WTC11 (cell line): ENCODE data around the gene EIF4H. TPM values are rescaled to one million over a fixed set of nuclear protein-coding genes. Genes with fewer than 3 reads are reported as not detected.
"Not testable (repeated sequence)": the region's sequence is repeated elsewhere in the genome, so short reads cannot be mapped to it uniquely, and the experiment has no call there.

Source experiments
- ATAC-seq: fragments of 200-7000 bp; cut with Tn5 transposase; 2 replicates; pipeline ENCODE4 v1.10.0; 2021; ENCODE audit warnings: mild to moderate bottlenecking, moderate library complexity
- CTCF ChIA-PET: fragments of 300-600 bp; sonication (Branson Sonifier 250); formaldehyde crosslinking; loops from one replicate; lab custom pipeline; 2021; ENCODE audit warnings: antibody characterized with exemption; lab: Charles Lee
- POLR2A ChIA-PET: fragments of 350-600 bp; sonication (Branson Sonifier 250); formaldehyde crosslinking; loops from one replicate; lab custom pipeline; 2021; ENCODE audit warnings: antibody characterized with exemption; lab: Charles Lee
- DNase-seq: peaks from one replicate; pipeline ENCODE4 v3.0.0; 2021; ENCODE audit warnings: low spot score
- H3K27ac Mint-ChIP-seq: 2 replicates; pipeline ENCODE4 v1.8.0; 2021; ENCODE audit warnings: mixed read lengths
- H3K27me3 Mint-ChIP-seq: 2 replicates; pipeline ENCODE4 v1.8.0; 2021; ENCODE audit warnings: low read depth, mild to moderate bottlenecking, moderate library complexity, mixed read lengths
- H3K36me3 Mint-ChIP-seq: 2 replicates; pipeline ENCODE4 v1.8.0; 2021; ENCODE audit warnings: mixed read lengths
- H3K4me1 Mint-ChIP-seq: 2 replicates; pipeline ENCODE4 v1.8.0; 2022; ENCODE audit warnings: mixed read lengths
- H3K4me3 Mint-ChIP-seq: 2 replicates; pipeline ENCODE4 v1.8.0; 2021; ENCODE audit warnings: mild to moderate bottlenecking, moderate library complexity, mixed read lengths
- H3K9me3 Mint-ChIP-seq: 2 replicates; pipeline ENCODE4 v1.8.0; 2021; ENCODE audit warnings: mixed read lengths
- ARID4B ChIP-seq: sonication (generic); formaldehyde crosslinking; IDR thresholded peaks from 2 replicates; pipeline ENCODE4 v1.8.0; 2023; ENCODE audit warnings: missing genetic modification reagents, mild to moderate bottlenecking, borderline replicate concordance
- ATF3 ChIP-seq: sonication (generic); formaldehyde crosslinking; conservative IDR thresholded peaks from 2 replicates; pipeline ENCODE4 v1.8.1; 2022; ENCODE audit warnings: mild to moderate bottlenecking, missing genetic modification reagents
- CTCF ChIP-seq: fragments of 200-600 bp; IDR thresholded peaks from 2 replicates; pipeline ENCODE4 v1.8.0; 2022; ENCODE audit warnings: antibody characterized with exemption
- E2F1 ChIP-seq: sonication (generic); formaldehyde crosslinking; IDR thresholded peaks from 2 replicates; pipeline ENCODE4 v1.8.0; 2022; ENCODE audit warnings: mild to moderate bottlenecking, missing genetic modification reagents
- FOXP4 ChIP-seq: sonication (generic); formaldehyde crosslinking; IDR thresholded peaks from 2 replicates; pipeline ENCODE4 v1.8.0; 2022; ENCODE audit warnings: mild to moderate bottlenecking, missing genetic modification reagents
- HMGXB4 ChIP-seq: sonication (generic); formaldehyde crosslinking; IDR thresholded peaks from 2 replicates; pipeline ENCODE4 v1.8.1; 2023; ENCODE audit warnings: mild to moderate bottlenecking, moderate library complexity, missing genetic modification reagents
- MXD4 ChIP-seq: fragments of 250-450 bp; sonication (Bioruptor Pico); IDR thresholded peaks from 2 replicates; pipeline ENCODE4 v1.8.0; 2021; ENCODE audit warnings: mild to moderate bottlenecking, moderate library complexity, borderline replicate concordance
- NFATC4 ChIP-seq: fragments of 250-450 bp; sonication (Bioruptor Pico); IDR thresholded peaks from 2 replicates; pipeline ENCODE4 v1.9.0; 2021; ENCODE audit warnings: mild to moderate bottlenecking
- OVOL2 ChIP-seq: fragments of 250-450 bp; sonication (Bioruptor Pico); IDR thresholded peaks from 2 replicates; pipeline ENCODE4 v1.9.0; 2021; ENCODE audit warnings: mild to moderate bottlenecking, borderline replicate concordance
- PRDM15 ChIP-seq: sonication (generic); formaldehyde crosslinking; IDR thresholded peaks from 2 replicates; pipeline ENCODE4 v1.8.0; 2022; ENCODE audit warnings: missing genetic modification reagents
- TEAD4 ChIP-seq: sonication (generic); formaldehyde crosslinking; IDR thresholded peaks from 2 replicates; pipeline ENCODE4 v1.8.0; 2022; ENCODE audit warnings: mild to moderate bottlenecking, missing genetic modification reagents
- ZNF121 ChIP-seq: sonication (generic); formaldehyde crosslinking; IDR thresholded peaks from 2 replicates; pipeline ENCODE4 v1.8.0; 2023; ENCODE audit warnings: missing genetic modification reagents
- ZNF416 ChIP-seq: fragments of 250-450 bp; sonication (Bioruptor Pico); IDR thresholded peaks from 2 replicates; pipeline ENCODE4 v1.9.0; 2021; ENCODE audit warnings: mild to moderate bottlenecking, inconsistent platforms
- total RNA-seq: library from RNA; stranded (reverse); gene quantifications from 3 replicates; pipeline ENCODE4 v1.2.3, GENCODE V29; 2021

Gene EIF4H
- total RNA-seq, 1 experiment from 2014 or later, result 355 TPM

GRCh38 chr7:74165867-74166593 lies 8.1 kb upstream of the EIF4H start:
- DNase-seq (no peak), ATAC-seq (no peak)
- H3K4me3 Mint-ChIP-seq, result no peak overlapping the region
- peaks cover 4% of the 10 kb centered on the region for H3K36me3 Mint-ChIP-seq
- H3K27me3 Mint-ChIP-seq, result no peaks in the 10 kb centered on the region
- 0 out of 2 replicates have a peak, but pooled peaks cover 4% of the 10 kb centered on the region for H3K4me1 Mint-ChIP-seq
- H3K27ac Mint-ChIP-seq, result no peak overlapping the region; the same call in 1 of the 2 replicates
- TF ChIP-seq FOXP4 (CRISPR knock-in tag), result no peak
- TF ChIP-seq E2F1 (CRISPR knock-in tag), result no peak
- TF ChIP-seq OVOL2 (CRISPR knock-in tag), result no peak
- no peak for TF ChIP-seq HMGXB4 (CRISPR knock-in tag)
- TF ChIP-seq NFATC4 (CRISPR knock-in tag), result no peak
- no peak for TF ChIP-seq ATF3 (CRISPR knock-in tag)
- no peak for TF ChIP-seq ARID4B (CRISPR knock-in tag)
- no peak for TF ChIP-seq MXD4 (CRISPR knock-in tag)
- no peak for TF ChIP-seq ZNF416
- no peak for TF ChIP-seq CTCF
- TF ChIP-seq PRDM15, result no peak
- TF ChIP-seq ZNF121 (CRISPR knock-in tag), result no peak
- TF ChIP-seq TEAD4, result no peak
- peaks cover 8% of the 10 kb centered on the region for H3K9me3 Mint-ChIP-seq
- POLR2A ChIA-PET, result no interaction called here
- CTCF ChIA-PET, result interaction anchor here (0.6 to 2.8 kb wide), 4 partner anchors 12 to 98 kb away, joined by 3 to 14 read pairs (median 4); no protein-coding TSS in a partner anchor

GRCh38 chr7:74167324-74167723 lies 6.8 kb upstream of the EIF4H start:
- H3K4me1 Mint-ChIP-seq, H3K27ac Mint-ChIP-seq, H3K9me3 Mint-ChIP-seq, H3K27me3 Mint-ChIP-seq, H3K36me3 Mint-ChIP-seq, H3K4me3 Mint-ChIP-seq, POLR2A ChIA-PET, DNase-seq, ATAC-seq: not testable (repeated sequence)
- CTCF ChIA-PET, result interaction anchor here (0.6 to 1.7 kb wide), 4 partner anchors 12 to 113 kb away, joined by 3 to 5 read pairs (median 4); no protein-coding TSS in a partner anchor
